ENCODE data around the gene POR. TPM values are rescaled to one million over a fixed set of nuclear protein-coding genes. Genes with fewer than 3 reads are reported as not detected.

Gene POR
- total RNA-seq, 1 donor from 2014 or later, result 45.7 TPM

DNA sequence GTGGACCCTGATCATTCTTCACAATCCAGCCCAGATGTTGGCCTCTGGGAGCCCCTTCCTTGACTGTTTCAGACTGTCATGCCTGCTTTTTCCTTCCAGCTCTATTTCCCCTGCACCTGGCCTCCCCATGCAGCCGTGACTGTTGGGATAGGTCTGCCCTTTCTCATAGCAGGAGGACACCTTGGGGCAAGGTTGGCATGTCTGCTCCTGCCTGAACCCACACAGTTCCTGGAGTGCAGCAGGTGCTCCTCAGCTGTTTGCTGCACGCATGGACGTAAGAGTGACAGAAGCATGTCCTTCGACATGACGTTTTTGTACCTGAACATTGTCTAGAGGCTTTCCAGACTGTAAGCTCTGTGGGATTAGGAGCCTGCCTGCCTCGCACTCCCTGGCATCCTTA lies 24.0 kb downstream of the POR start:
- ATAC-seq (peak; percentile 6), DNase-seq (no peak)
- intact Hi-C loops (cut with micrococcal nuclease), result no loop called here

DNA sequence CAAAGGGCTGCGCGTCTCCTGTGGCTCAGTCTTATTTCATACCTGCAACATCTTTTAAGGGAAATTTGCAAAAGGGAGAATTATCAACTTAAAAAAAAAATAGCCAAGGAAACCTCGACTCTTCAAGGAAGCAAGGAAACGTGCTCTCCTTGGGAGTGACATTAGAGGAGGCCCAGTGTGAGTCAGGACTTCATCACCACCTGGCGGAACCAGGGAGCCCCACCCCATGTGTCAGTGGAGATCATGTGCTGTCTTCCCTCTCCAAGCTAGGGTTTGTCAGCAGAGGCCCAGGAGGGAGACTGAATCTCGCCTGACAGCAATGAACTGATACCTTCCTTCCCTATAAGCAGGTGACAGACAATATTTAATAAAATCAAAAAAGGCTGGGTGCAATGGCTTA lies 28.9 kb downstream of the POR start:
- no peak for DNase-seq
- intact Hi-C loops (cut with micrococcal nuclease), result no loop called here
- no peak for ATAC-seq

DNA sequence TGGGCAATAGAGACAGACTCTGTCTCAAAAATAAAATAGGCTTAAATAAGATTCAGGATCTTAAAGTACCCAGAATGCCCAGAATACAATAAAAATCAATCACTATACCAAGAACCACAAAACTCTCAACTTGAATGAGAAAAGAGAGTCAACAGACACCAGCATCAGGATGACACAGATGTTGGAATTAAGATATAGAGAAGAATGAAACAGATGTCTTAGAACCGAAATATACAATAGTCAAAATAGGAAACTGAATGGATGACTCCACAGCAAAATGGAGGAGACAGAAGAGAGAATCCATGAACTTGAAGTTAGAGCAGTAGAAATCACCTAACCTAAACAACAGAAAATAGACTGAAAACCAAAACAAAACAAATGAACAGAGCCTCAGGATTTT lies 29.6 kb downstream of the POR start:
- ATAC-seq (no peak), DNase-seq (no peak)
- intact Hi-C loops (cut with micrococcal nuclease), result no loop called here

DNA sequence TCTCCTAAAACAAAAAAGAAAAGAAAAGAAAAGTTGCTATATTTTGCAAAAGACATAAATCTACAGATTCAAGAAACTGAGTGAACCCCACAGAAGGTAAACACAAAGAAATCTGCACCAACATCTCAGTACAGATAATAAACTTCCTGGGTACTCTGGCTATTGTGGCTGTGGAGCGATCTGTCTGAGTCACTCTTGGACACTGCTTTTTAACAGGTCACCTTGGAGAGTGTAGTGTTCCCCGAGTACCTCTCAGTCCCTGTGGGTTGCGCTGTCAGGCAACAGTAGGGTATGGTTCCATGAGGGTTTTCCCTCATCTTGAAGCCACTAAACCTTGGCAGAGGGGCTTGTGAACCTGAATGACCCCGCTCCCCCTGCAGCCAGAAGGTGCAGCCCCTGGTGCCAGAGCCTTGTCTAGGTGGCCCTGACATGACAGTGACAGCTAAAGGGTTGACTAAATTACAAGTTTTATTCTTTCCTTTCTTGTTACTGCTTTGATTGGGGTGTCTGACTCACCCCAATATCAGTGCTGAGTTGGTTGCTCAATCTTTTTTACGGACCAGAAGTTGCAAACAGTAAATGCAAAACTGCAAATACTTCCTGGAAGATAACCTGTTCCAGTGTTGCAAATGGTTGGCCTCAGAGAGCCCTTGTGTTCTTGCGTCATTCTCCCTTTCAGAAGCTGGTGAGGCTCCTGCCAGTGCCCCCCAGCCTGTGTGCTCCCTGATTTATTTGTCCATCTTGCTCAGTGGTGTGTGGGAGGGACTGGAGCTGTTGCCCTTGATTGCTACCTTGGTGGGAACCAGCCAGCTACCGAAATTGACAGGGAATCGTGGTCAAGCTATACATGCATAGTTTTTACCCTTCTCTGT lies 30.6 kb downstream of the POR start:
- intact Hi-C loops (cut with micrococcal nuclease), result no loop called here
- DNase-seq (no peak), ATAC-seq (peak; percentile 82)

DNA sequence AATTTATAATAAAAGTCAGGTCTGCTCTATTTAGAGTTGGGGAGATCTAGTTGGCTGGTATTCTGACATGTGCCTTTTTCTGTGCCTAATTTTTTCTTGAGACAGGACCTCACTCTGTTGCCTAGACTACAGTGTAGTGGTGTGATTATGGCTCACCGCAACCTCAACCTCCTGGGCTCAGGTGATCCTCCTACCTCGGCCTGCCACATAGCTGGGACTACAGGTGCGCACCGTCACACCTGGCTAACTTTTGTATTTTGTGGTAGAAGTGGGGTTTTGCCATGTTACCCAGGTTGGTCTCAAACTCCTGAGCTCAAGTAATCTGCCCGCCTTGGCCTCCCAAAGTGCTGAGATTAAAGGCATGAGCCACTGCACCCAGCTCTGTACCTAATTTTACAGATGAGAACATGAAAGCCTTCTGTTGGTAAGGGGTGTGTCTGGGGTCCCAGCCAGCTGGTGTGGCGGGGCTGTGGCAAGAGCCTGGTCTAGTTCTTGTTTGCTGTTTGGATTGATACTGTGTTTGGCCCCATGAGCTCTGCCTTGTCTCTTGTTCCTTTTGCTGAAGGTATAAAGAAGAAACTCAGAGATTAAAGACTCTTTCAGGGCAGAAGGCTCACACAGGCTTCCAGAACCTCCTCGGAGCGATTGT lies 31.4 kb downstream of the POR start:
- ATAC-seq, result no peak
- intact Hi-C loops (cut with micrococcal nuclease), result no loop called here
- no peak for DNase-seq

DNA sequence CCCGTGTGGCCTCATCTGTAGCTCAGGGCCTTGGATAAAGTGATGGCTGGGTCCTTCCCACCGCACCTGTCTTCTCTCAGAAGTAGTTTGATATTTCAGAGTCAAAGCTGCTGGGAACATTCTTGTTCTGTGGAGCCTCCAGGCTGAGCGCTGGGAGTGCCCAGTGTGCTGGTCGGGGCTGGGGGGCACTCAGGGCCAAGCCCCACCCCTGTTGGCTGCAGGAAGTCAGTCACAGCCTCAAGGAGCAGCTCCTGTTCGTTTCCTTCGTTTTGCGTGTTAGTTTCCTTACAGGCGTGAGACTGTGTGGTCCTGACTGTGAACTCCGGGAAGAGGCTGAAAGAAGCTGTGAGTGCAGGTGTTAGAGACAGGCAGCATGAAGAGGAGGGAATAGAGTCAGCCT lies 33.2 kb downstream of the POR start:
- DNase-seq (no peak), ATAC-seq (no peak)
- intact Hi-C loops (cut with micrococcal nuclease), result no loop called here

DNA sequence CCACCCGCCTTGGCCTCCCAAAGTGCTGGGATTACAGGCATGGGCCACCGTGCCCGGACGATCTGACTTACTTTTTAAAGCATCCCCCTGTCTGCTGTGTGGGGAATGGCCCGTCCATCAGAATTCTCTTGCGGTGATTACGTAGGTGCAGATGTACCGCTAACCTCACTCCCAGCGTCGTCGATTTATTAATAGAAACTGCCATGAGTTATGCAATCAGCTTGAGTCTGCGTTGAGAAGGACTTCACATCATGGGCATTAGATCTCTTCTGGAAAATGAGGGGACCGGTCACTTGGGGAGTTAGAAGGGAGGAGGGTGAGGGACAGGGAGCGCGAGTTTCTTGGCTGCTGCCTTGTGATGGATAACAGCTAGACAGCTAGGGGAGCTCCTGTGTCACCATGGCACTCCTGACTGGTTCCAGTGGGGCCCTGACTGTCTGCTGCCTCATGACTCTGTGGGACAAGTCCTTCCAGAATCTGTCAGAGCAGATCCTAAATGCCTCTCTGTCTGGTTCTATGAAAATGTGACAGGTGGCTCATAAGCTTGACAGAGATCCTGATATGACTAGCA lies 35.2 kb downstream of the POR start:
- intact Hi-C loops (cut with micrococcal nuclease), result loop anchor here (5.0 kb wide), 1 partner anchor 33 kb away; the partner anchor contains the start of gene POR
- peak; percentile 45 for DNase-seq
- ATAC-seq, result peak; percentile 70

DNA sequence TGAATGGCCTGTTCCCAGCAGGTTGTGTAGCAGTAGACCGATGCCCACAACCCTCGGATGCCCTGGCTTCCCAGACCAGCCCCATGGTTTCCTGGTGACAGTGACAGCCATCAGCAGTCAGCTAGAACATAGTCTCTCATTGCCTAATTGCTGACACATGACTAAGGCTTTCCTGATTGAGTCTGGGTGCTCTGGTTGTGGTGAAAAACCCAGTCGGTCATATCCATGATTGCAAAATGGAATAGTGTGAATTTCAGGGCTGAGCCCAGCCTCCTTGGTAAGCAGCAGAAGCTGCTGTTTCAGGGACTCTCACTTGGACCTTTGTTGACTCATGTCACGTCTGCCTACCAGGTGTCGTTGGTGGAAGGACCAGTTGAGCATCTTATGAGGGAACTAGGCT lies 36.6 kb downstream of the POR start:
- intact Hi-C loops (cut with micrococcal nuclease), result loop anchor here (5.0 kb wide), 1 partner anchor 34 kb away; the partner anchor contains the start of gene POR
- peak; percentile 76 for ATAC-seq
- DNase-seq, result no peak

DNA sequence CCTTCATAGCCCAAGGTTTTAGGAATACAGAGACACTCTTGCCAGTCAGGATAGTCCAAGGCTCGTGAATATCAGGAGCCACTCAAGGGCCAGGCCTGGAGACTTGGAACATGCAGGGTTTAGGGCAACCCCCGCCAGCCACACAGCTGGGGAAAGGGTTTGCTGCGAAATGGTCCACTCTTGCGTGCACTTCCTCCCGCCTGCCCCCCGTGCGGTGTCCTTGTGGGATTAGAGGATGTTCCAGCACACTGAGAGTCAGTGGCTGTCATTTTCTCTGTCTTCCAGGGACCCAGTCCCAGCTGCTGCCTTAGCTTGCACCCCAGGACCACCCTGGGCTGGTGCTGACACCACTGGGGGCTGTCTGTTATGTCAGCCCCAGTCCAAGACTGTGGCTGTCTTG lies 38.5 kb downstream of the POR start:
- no peak for ATAC-seq
- intact Hi-C loops (cut with micrococcal nuclease), result loop anchor here (5.0 kb wide), 1 partner anchor 36 kb away; the partner anchor contains the start of gene POR
- no peak for DNase-seq

DNA sequence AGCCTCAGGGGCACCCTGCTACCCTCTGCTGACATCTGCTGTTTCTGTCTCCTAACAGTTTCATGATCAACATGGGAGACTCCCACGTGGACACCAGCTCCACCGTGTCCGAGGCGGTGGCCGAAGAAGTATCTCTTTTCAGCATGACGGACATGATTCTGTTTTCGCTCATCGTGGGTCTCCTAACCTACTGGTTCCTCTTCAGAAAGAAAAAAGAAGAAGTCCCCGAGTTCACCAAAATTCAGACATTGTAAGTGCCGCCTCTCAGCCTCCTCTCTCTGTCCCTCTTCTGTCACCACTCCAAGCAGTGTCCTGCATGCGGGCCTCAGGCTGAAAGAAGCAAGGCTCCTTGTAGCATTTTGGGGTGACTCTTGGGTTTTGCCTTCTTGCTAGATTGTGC lies 39.0 kb downstream of the POR start:
- ATAC-seq (no peak), DNase-seq (no peak)
- intact Hi-C loops (cut with micrococcal nuclease), result loop anchor here (5.0 kb wide), 1 partner anchor 37 kb away; the partner anchor contains the start of gene POR

DNA sequence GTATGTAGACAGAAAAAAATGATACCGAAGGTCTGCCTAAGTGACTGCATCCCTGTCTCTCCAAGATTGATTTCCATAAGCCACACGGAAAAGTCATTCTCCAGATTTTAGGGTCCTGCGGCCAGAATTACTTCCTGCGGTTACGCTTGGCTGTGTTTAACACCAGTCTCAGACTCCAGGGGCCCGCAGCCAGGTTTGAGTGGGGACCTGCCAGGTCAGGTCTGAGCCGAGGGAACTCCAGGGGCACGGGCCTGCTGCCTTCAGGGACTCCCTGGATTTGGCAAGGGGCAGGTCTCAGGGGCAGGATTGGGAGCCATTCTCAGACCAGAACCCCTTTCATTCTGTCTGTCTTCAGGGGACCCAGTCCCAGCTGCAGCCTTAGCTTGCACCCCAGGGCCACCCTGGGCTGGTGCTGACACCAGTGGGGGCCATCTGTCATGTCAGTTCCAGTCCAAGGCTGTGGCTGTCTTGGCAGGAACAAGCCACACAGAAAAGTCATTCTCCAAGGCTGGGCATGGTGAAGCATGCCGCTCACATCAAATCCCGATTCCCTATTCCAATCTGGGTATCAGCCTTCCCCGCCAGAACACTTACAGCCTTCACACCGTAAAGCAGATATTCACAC lies 40.5 kb downstream of the POR start:
- no peak for DNase-seq
- no peak for ATAC-seq
- intact Hi-C loops (cut with micrococcal nuclease), result no loop called here

DNA sequence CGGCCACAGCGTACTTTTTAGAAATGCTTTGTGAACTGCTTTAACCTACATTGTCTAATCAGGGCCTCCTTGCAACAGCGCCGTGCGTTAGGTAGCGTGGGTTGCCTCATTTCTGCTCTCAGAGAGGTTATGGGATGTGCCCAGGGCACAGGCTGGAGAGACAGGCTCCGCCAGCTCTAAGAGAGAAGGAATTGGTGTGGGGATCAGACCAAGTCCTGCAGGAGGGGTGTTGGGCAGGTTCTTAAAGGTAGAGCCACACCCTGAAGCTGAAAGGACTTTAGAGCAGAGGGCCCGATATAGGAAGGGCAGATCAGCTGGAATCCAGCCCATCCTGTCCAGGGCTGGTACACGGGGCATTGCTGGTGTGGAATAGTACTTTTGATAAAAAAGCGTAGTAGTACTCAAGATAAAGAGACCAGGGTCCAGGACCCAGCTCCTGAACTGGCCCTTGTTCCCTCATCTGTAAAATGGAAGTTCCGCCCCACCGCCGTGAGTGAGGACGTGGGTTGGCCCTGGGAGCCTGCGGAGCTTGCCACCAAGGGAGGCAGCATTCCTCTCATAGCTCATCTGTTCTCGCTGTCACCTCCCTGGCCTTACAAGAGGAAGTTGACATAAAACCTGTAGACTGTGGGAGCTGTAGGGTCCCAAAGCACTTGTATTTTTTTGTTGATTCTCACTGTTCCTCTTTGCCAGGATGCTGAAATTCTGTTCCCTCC lies 42.2 kb downstream of the POR start:
- ATAC-seq (peak; percentile 44), DNase-seq (no peak)
- intact Hi-C loops (cut with micrococcal nuclease), result no loop called here

DNA sequence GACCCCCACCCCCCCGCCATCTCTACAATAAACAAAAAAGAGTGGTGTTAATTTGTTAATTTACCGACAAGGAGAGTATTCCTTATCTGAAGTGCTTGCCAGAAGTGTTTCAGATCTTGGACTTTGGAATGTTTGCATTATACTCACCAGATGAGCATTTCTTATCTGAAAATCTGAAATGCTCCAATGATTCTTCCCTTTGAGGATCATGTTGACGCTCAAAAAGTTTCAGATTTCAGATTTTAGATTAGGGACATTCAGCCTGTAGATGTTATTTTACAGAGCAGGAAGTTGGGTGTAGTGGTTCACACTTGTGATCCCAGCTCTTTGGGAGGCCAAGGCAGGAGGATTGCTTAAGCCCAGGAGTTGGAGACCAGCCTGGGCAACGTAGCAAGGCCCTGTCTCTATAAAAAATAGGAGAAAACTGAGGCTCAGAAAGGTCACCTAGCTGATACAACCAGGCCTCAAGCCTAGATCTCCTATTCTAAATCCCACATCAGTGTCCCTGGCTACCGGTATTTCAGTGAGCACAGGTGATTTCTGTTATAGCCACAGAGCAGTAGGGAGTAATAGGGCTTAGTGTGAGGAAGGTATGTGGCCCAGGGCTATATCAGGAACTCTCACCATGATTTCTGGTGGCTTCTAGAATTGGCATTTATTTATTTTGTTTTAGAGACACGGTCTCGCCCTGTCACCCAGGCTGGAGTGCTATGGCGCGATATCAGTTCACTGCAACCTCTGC lies 44.0 kb downstream of the POR start:
- DNase-seq (no peak), ATAC-seq (no peak)
- intact Hi-C loops (cut with micrococcal nuclease), result no loop called here

DNA sequence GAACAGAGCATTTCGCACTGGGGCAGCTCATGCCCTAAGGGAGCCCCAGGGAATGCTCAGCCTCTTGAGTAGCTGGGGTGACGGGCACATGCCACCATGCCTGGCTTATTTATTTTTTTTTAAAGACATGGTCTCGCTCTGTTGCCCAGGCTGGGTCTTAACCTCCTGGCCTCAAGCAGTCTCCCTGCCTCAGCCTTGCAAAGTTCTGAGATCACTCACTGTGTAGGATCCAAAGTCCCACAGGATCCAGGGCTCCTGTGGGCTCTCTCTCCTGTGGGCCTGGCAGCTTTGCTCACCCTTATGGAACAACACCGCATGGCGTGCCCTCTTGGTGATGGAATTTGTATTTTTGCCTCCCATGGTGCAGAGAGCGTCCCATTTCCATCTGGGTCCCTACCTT lies 45.4 kb downstream of the POR start:
- intact Hi-C loops (cut with micrococcal nuclease), result no loop called here

DNA sequence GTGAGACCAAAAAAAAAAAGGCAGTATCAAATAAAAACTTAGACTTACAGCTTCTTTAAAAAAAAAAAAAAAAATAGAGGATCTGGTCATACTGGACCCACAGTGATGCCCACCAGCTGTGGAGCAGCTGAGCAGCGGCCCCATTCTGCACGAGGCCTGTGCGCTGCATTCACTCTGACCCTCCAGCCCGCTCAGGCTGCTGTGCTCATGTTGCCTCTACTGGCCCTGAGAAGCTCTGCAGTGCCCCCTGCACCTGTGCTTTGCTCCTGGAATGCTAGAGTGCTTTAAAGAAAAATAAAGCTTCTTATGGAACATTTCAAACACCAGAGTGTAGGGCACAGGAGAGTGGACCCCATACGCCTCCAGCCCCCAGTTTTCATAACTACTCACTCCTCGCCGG lies 46.3 kb downstream of the POR start:
- intact Hi-C loops (cut with micrococcal nuclease), result no loop called here
- ATAC-seq (no peak), DNase-seq (no peak)

More for the DNA sequence above, 45.4 kb downstream of the POR start:
- ATAC-seq, result no peak
- DNase-seq, result no peak

DNA sequence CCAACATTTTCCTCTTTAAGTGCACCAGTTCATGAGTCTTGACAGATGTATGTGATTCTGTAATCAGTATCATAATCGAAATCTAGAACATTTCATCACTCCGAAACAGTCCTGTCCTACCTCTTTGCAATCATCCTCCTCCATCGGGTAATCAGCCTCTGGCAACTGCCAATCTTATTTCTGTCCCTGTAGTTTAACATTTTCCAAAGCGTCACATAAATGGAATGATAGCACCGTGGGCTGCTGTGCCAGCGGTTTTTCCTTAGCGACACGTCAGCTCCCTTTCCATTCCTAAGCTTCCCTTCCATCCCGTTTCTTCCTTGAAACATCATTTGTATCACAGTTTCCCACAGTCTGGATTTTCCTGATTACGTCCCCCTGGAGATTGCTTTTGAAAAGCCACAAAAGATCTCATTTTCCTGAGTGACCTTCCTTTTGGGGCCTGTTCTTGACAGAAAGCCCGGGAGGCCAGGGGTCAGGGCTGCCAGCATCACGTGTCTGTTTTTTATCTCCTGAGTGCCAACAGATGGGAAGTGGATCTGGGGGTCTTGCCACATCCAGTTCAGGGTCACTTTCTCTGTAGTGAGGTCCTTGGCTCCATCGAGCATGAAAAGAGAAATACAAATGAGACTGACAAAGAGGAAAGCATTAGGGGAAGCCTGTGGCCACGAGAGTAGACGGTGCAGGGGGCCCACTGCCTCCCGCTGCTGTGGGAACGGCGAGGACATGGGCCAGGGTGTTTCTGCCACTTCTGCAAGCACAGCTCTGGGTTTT lies 47.8 kb downstream of the POR start:
- intact Hi-C loops (cut with micrococcal nuclease), result no loop called here
- peak; percentile 44 for ATAC-seq
- peak; percentile 67 for DNase-seq

DNA sequence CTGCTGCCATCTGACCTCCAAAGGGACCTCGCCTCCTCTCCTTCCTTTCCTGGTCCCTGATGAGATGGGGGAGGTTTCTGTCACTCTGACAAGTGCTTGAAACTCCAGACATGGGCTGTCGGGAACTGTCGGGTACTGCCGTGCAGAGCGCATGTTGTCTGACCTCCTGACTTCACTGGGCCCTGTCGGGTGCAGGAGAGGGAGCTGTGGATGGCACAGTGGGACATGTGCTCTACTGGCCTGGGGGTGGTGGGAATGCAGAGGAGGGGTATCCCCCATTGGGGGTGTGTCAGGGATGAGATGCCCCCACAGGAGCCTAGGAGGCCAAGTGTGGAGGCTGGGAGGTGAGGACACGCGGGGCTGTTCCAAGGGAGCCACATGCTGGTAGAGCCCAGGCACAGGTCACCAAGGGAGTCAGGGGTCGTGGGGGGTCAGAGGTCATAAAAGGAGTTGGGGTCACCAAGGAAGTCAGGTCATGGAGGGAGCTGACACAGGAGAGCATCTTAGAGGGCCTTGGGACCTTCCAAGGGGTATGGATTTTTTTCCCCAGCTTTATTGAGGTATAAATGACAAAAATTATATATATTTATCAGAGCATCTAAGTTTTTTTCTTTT lies 48.5 kb downstream of the POR start:
- no peak for DNase-seq
- peak; percentile 16 for ATAC-seq
- intact Hi-C loops (cut with micrococcal nuclease), result no loop called here

Measured in left ventricle myocardium superior (tissue), 1 donor.